Spleen (tissue), 7 donors: Measurements from ENCODE around the gene TRAFD1.

Experiments used
- POLR2A ChIP-seq, 3 donors: fragments of 450-650 bp; IDR thresholded peaks; one replicate each; pipeline ENCODE4 v1.5.1; 2017; ENCODE audit warnings: antibody characterized with exemption in 3 of 3, mild to moderate bottlenecking in 1 of 3
- TF ChIP-seq, protein P1 (sequence below), 11 experiments: fragments of 200-600 bp in 7 of 11; fragments of 450-650 bp in 4 of 11; sonication (generic) in 4 of 11; IDR thresholded peaks in 8 of 11; conservative IDR thresholded peaks in 3 of 11; 1 replicate in 7 of 11; 2 replicates in 4 of 11; pipeline versions ENCODE4 v1.4.0 to v1.8.0; 2016 to 2021; ENCODE audit warnings: antibody characterized with exemption in 11 of 11, inconsistent platforms in 4 of 11, mild to moderate bottlenecking in 1 of 11
- donor health status: DM: no; HTN: no; CAD: no; lungs with moderate emphysema.
- donor health status: DM: no; HTN: no; CAD: no.
- donor health status: DM: no; HTN: no; CAD: no.

- TF ChIP-seq, protein P1, sequence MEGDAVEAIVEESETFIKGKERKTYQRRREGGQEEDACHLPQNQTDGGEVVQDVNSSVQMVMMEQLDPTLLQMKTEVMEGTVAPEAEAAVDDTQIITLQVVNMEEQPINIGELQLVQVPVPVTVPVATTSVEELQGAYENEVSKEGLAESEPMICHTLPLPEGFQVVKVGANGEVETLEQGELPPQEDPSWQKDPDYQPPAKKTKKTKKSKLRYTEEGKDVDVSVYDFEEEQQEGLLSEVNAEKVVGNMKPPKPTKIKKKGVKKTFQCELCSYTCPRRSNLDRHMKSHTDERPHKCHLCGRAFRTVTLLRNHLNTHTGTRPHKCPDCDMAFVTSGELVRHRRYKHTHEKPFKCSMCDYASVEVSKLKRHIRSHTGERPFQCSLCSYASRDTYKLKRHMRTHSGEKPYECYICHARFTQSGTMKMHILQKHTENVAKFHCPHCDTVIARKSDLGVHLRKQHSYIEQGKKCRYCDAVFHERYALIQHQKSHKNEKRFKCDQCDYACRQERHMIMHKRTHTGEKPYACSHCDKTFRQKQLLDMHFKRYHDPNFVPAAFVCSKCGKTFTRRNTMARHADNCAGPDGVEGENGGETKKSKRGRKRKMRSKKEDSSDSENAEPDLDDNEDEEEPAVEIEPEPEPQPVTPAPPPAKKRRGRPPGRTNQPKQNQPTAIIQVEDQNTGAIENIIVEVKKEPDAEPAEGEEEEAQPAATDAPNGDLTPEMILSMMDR (IDR thresholded peaks at IDR 0.05 in 8 of 11, conservative IDR thresholded peaks at IDR 0.05 in 3 of 11) = no peak
- no peak for TF ChIP-seq POLR2A (IDR thresholded peaks at IDR 0.05)
These were observed 50.2 kb downstream of the TRAFD1 start for GRCh38 chr12:112175361-112176155.
